ENCODE data around the gene OR10D3. TPM values are rescaled to one million over a fixed set of nuclear protein-coding genes. Genes with fewer than 3 reads are reported as not detected.

The OR10D3 gene
- total RNA-seq, 2 experiments from 2014 or later, result not detected

DNA sequence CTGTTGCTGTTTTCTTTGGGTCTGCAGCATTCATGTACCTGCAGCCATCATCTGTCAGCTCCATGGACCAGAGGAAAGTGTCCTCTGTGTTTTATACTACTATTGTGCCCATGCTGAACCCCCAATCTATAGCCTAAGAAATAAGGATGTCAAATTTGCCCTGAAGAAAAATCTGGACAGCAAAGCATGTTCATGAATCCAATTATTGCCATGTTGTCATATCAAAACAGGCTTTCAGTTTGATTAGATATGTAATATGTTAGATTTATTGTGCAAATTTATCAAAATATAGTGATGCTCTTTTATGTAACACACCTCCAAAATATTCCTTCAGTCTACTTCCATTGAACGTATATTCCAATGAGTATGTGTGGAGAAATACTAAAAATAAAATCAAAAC, 42.3 kb downstream of the OR10D3 start:
- Mint-ChIP-seq H3K4me3 (no peak overlapping the region), H3K36me3 (no peaks in the 10 kb centered on the region), H3K9me3 (no peaks in the 10 kb centered on the region), H3K4me1 (ENCODE audit: low read depth) (no peaks in the 10 kb centered on the region), H3K27ac (no peak overlapping the region), H3K27me3 (peaks cover 3% of the 10 kb centered on the region)
- no peak for DNase-seq
- ChIA-PET CTCF (no interaction called here), POLR2A (no interaction called here)
- intact Hi-C loops (cut with micrococcal nuclease), result no loop called here

DNA sequence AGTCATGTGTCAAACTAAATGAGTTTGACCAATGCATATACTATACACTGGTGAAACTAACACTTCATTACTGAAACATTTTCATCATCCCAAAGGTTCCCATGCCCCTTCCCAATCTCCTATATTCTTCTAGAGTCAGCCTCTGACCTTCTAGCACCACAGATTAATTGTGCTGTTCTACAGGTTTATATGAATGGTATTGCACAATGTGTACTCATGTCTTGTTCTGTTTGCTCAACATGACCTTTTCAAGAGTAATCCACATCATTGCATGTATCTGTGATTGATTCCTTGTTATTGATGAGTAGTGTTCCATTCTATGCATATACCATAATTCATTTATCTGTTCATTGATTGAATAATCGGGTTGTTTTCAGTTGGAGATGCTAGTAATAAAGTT, 50.2 kb downstream of the OR10D3 start:
- no peaks in the 10 kb centered on the region for H3K27me3 Mint-ChIP-seq
- no peak overlapping the region for H3K27ac Mint-ChIP-seq
- ChIA-PET POLR2A (no interaction called here), CTCF (no interaction called here)
- no peaks in the 10 kb centered on the region for H3K9me3 Mint-ChIP-seq
- H3K4me1 Mint-ChIP-seq (ENCODE audit: low read depth), result no peaks in the 10 kb centered on the region
- H3K36me3 Mint-ChIP-seq, result no peaks in the 10 kb centered on the region
- H3K4me3 Mint-ChIP-seq, result no peak overlapping the region
- no peak for DNase-seq
- intact Hi-C loops (cut with micrococcal nuclease), result no loop called here

Other genes with a start within 250 kb of the OR10D3 start
- gene OR4D5, start 243.7 kb upstream of the OR10D3 start, total RNA-seq, result not detected
- gene OR6T1, start 239.5 kb upstream of the OR10D3 start, total RNA-seq, result not detected
- not detected for gene OR10S1, start 205.6 kb upstream of the OR10D3 start, total RNA-seq
- gene OR10G6, start 188.2 kb upstream of the OR10D3 start, total RNA-seq, result not detected
- gene OR10G4, start 170.3 kb upstream of the OR10D3 start, total RNA-seq, result not detected
- gene OR10G9, start 160.3 kb upstream of the OR10D3 start, total RNA-seq, result not detected
- gene OR10G8, start 156.5 kb upstream of the OR10D3 start, total RNA-seq, result not detected
- not detected for gene OR10G7, start 142.0 kb upstream of the OR10D3 start, total RNA-seq
- 1 to 10 TPM; 6.9 to 7.5 TPM for gene VWA5A, start 67.9 kb upstream of the OR10D3 start, total RNA-seq
- gene OR8G1, start 57.8 kb downstream of the OR10D3 start, total RNA-seq, result not detected
- gene OR8G5, start 73.0 kb downstream of the OR10D3 start, total RNA-seq, result not detected
- gene OR8D1, start 130.6 kb downstream of the OR10D3 start, total RNA-seq, result not detected
- gene OR8D2, start 136.9 kb downstream of the OR10D3 start, total RNA-seq, result not detected
- not detected for gene OR8B2, start 201.2 kb downstream of the OR10D3 start, total RNA-seq
- not detected for gene OR8B3, start 215.7 kb downstream of the OR10D3 start, total RNA-seq
- gene OR8B4, start 241.5 kb downstream of the OR10D3 start, total RNA-seq, result not detected

Data from activated CD4-positive, alpha-beta memory T cell treated with anti-CD3 and anti-CD28 coated beads for 36 hours (primary cell).